Kidney tubule cell (primary cell): ENCODE data around the gene YIF1B.
A peak's percentile ranks its signal among the peaks of the same experiment; 100 is the strongest.

Experiments used
- DNase-seq: peaks from one replicate; pipeline ENCODE4 v3.0.0-alpha.2; 2018; ENCODE audit warnings: low spot score

Gene YIF1B

DNA sequence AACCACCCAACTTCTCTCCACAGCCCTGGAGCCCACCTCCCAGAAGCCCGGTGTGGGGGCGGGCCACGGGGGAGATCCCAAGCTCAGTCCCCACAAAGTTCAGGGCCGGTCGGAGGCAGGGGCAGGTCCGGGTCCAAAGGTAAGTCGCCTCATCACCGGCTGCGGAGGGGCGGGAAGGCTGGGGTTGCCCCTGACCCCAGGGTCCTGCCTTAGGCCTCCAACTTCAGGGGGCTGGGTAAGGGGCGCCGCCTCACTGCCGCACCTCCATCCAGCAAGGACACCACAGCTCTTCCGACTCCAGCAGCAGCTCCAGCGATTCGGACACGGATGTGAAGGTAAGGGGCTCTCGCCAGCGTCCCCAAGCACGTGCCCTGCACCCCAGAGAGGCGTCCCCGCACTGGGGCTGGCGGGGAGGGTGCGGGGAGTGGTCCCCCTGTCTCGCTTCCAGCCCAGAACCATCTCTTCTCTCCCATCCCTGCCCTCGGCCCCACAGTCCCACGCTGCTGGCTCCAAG is 11.3 kb downstream of the YIF1B start:
- DNase-seq = no peak

- peak; percentile 89 for DNase-seq
Measured at GRCh38 chr19:38303517-38304351, 12.0 kb downstream of the YIF1B start, which contains the start of gene C19orf33. TSS of gene C19orf33 (plus strand) at chr19:38304251. CDS start at chr19:38304262, 11 bp downstream.

- DNase-seq = peak; percentile 75
Measured at GRCh38 chr19:38298821-38299680, 16.7 kb downstream of the YIF1B start.

- DNase-seq = no peak
Measured at GRCh38 chr19:38294090-38294489, 21.7 kb downstream of the YIF1B start.

- DNase-seq = no peak
Measured at GRCh38 chr19:38293281-38293680, 22.5 kb downstream of the YIF1B start.

DNA sequence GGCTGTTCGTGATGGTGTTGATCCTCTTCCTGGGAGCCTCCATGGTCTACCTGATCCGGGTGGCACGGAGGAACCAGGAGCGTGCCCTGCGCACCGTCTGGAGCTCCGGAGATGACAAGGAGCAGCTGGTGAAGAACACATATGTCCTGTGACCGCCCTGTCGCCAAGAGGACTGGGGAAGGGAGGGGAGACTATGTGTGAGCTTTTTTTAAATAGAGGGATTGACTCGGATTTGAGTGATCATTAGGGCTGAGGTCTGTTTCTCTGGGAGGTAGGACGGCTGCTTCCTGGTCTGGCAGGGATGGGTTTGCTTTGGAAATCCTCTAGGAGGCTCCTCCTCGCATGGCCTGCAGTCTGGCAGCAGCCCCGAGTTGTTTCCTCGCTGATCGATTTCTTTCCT is 23.9 kb downstream of the YIF1B start:
- DNase-seq = no peak

DNA sequence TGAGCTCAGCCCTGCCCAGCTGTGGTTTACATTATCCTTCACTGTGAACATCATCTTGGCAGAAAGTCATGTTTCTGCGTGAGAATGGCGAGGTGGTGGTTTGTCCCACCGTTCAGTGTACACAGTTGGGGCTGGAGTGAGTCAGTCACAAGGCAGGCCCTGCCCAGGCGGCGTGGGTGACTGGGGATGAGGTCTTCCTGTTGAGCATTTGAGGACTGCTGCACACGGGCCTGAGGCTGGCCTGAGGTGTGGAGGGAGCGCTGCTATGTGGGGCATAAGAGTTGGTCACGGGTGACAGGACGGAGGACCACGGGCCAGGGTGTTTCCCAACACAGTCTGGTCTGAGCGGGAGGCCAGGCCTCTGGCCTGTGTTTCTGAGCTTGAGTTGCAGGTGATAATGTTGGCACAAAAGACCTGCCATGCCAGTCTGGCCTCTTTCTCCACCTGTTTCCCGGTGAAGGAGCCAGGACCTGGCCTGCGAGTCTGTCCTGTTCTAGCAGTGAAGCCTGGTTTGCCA is 25.1 kb downstream of the YIF1B start:
- peak; percentile 96 for DNase-seq

DNA sequence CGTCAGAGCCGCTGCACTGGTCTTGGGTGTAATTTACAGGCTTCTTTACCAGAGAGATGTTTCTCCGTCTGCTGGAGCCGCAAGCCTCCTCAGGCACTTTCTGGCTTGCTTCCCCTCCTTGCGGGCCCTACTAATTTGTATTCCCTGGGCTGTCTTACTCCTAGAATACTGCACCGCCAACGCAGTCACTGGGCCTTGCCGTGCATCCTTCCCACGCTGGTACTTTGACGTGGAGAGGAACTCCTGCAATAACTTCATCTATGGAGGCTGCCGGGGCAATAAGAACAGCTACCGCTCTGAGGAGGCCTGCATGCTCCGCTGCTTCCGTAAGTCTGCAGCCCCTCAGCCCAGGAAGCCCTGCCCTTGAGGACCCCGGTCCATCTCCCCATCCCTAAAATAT is 25.8 kb downstream of the YIF1B start:
- no peak for DNase-seq

DNA sequence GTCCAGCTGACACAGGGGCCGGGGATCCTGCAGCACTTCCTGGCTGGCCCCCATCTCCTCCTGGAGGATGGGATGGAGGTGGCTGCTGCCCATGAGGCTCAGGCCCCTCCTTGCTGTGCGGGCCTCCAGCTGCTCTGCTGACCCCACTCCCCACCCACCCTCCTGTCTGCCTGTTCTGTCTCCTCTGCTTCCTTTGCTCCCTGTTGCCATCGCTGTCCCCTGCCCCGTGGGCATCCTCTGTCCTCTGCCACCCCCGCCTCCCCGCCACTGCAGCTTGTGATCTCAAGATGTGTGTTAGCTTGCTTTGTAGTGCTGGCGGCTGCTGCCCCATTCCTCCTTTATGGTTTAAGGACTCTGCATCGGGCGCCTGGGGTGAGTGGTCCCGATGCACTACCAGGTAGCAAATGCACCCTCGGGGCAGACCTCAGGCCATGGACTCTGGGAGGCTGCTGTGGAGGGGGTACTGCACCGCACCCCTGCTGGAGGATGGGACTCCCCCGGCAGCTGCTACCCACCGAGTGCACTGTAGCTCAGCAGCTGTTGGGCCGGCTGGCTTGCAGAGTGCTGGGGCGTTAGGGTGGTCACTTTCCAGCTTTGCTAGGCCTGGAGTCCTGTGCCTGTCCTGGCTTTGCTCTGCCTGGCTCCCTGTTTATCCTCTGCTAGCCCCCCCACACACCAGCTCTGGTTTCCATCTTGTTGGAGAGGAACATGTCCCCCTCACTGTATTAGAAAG is 27.5 kb downstream of the YIF1B start:
- DNase-seq = no peak

DNA sequence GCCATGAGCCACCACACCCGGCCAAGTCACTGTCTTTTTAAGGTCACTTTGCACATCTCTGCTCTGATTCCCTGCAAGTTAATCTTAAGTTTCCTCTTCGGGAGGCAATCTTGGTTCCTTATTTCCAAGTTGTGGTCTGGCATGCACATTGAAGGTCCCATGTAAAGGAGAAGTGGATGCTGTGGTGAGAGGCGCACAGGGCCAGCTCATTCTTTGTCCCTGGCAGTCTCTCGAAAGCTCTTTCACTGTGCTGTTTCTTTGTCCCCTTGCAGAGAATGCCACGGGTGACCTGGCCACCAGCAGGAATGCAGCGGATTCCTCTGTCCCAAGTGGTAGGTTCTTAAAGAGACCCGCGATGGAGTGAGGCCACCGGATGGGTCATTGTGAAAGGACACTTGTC is 28.1 kb downstream of the YIF1B start:
- DNase-seq = no peak

DNA sequence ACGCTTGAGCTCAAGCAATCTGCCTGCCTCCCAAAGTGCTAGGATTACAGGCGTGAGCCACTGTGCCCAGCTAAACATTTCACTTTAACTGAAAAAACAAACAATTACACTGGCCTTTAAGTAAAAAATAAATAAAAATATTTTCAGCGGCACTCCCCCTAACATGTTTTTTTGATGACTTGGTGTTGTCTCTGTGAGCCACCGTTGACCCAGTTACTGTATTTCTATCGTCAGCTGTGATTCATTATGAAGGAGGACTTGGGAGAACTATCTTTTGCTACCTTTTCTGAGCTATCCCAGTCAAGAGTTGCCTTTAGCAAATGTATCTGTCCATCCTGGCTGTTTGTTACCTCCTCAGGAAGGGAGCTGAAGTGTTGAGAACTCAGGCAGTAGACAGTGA is 30.2 kb downstream of the YIF1B start:
- DNase-seq = no peak

DNA sequence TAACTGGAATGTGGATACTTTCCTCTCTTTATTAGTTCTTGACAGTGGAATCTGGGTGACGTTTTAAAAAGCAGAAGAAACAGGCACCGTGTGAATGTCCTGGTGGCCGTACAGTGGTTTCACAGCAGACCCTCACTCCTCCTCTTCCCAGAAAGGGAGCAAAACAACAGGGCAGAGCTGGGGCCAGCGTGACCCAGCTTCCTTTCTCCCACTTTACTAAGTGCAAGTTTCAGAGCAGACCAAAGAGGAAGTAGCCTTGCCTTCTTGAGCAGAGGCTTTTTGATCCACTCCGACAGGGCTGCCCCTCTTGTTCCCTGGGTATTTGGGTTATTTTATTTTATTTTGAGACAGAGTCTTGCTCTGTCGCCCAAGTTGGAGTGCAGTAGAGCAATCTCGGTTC is 31.3 kb downstream of the YIF1B start:
- no peak for DNase-seq

GRCh38 chr19:38283271-38283670 is 32.5 kb downstream of the YIF1B start:
- DNase-seq = no peak

GRCh38 chr19:38281811-38282566 is 33.8 kb downstream of the YIF1B start:
- no peak for DNase-seq

- no peak for DNase-seq
Measured at GRCh38 chr19:38280030-38280921, 35.5 kb downstream of the YIF1B start.

GRCh38 chr19:38278751-38279150 is 37.0 kb downstream of the YIF1B start:
- no peak for DNase-seq

GRCh38 chr19:38277969-38278680 is 37.6 kb downstream of the YIF1B start:
- peak; percentile 41 for DNase-seq

GRCh38 chr19:38277549-38277948 is 38.2 kb downstream of the YIF1B start:
- DNase-seq = peak; percentile 41

DNA sequence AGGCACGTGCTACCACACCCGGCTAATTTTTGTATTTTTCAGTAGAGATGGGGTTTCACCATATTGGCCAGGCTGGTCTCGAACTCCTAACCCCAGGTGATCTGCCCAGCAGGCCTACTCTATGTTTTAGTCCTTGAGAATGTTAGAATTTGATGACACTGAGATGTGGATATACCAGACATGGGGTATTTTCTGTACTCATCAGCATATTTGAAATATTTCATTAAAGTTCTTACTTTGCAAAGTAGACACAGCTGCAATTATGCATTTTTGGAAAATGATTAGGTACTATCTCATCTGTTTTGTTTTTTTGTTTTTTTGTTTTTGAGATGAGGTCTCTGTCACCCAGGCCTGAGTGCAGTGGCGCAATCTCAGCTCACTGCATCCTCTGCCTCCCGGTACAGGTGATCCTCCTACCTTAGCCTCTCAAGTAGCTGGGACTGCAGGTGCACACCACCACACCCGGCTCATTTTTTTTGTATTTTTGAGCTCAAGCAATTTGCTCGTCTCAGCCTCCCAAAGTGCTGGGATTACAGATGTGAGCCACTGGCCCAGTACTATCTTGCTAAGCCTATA is 38.7 kb downstream of the YIF1B start:
- no peak for DNase-seq
